Measurements from ENCODE around the gene AGBL3. TPM values are rescaled to one million over a fixed set of nuclear protein-coding genes. Genes with fewer than 3 reads are reported as not detected.

AGBL3 gene
- total RNA-seq, 1 experiment from 2014 or later, result 2.1 TPM

GRCh38 chr7:135078051-135078450 is 91.7 kb downstream of the AGBL3 start:
- H3K27ac Mint-ChIP-seq, result peak overlapping the region; percentile 94
- POLR2A ChIA-PET, result no interaction called here
- peaks cover 14% of the 10 kb centered on the region for H3K9me3 Mint-ChIP-seq
- peaks cover 44% of the 10 kb centered on the region for H3K4me1 Mint-ChIP-seq
- no peaks in the 10 kb centered on the region for H3K27me3 Mint-ChIP-seq (ENCODE audit: low read depth)
- H3K36me3 Mint-ChIP-seq, result peaks cover 12% of the 10 kb centered on the region
- H3K4me3 Mint-ChIP-seq, result peak overlapping the region; percentile 56
- peak; percentile 61 for ATAC-seq
- CTCF ChIA-PET, result interaction anchor here (1.4 to 1.7 kb wide), 2 partner anchors 91 to 196 kb away, joined by 4 read pairs; no protein-coding TSS in a partner anchor
- TF ChIP-seq NR2C2 (CRISPR knock-in tag; IDR thresholded peaks at IDR 0.05), result no peak
- no peak for TF ChIP-seq ZMAT4 (CRISPR knock-in tag; IDR thresholded peaks at IDR 0.05)
- no peak for TF ChIP-seq ZNF416 (CRISPR knock-in tag; IDR thresholded peaks at IDR 0.05)
- no peak for TF ChIP-seq SOX15 (CRISPR knock-in tag; IDR thresholded peaks at IDR 0.05)
- no peak for TF ChIP-seq USF1 (CRISPR knock-in tag; IDR thresholded peaks at IDR 0.05)
- no peak for TF ChIP-seq ETV6 (CRISPR knock-in tag; IDR thresholded peaks at IDR 0.05)
- no peak for TF ChIP-seq PREB (CRISPR knock-in tag; IDR thresholded peaks at IDR 0.05; ENCODE audit: borderline replicate concordance)
- TF ChIP-seq NFYB (CRISPR knock-in tag; conservative IDR thresholded peaks at IDR 0.05; ENCODE audit: low read depth), result no peak
- TF ChIP-seq ZNF396 (CRISPR knock-in tag; IDR thresholded peaks at IDR 0.05; ENCODE audit: borderline replicate concordance), result no peak
- TF ChIP-seq CDX4 (CRISPR knock-in tag; IDR thresholded peaks at IDR 0.05; ENCODE audit: borderline replicate concordance), result no peak
- no peak for TF ChIP-seq HMGXB4 (CRISPR knock-in tag; IDR thresholded peaks at IDR 0.05)
- TF ChIP-seq E2F5 (CRISPR knock-in tag; IDR thresholded peaks at IDR 0.05), result no peak
- TF ChIP-seq FOXK1 (CRISPR knock-in tag; IDR thresholded peaks at IDR 0.05), result no peak
- TF ChIP-seq ZNF121 (CRISPR knock-in tag; IDR thresholded peaks at IDR 0.05), result no peak
- DNase-seq (ENCODE audit: low spot score), result no peak

- ATAC-seq (no peak), DNase-seq (ENCODE audit: low spot score) (no peak)
- H3K4me3 Mint-ChIP-seq, result no peak overlapping the region
- peaks cover 7% of the 10 kb centered on the region for H3K9me3 Mint-ChIP-seq
- no peak overlapping the region for H3K27ac Mint-ChIP-seq
- CTCF ChIA-PET, result interaction anchor here (1.7 kb wide), 1 partner anchor 90 kb away, joined by 4 read pairs; no protein-coding TSS in a partner anchor
- H3K36me3 Mint-ChIP-seq, result peaks cover 5% of the 10 kb centered on the region
- H3K27me3 Mint-ChIP-seq (ENCODE audit: low read depth), result no peaks in the 10 kb centered on the region
- H3K4me1 Mint-ChIP-seq, result peaks cover 50% of the 10 kb centered on the region
- POLR2A ChIA-PET, result no interaction called here
- TF ChIP-seq USF1 (CRISPR knock-in tag; IDR thresholded peaks at IDR 0.05) (no peak), CTCF (IDR thresholded peaks at IDR 0.05) (no peak), MYBL2 (CRISPR knock-in tag; IDR thresholded peaks at IDR 0.05) (no peak), JUN (CRISPR knock-in tag; IDR thresholded peaks at IDR 0.05) (no peak), SMAD3 (CRISPR knock-in tag; IDR thresholded peaks at IDR 0.05; ENCODE audit: borderline replicate concordance) (no peak), FOXJ3 (CRISPR knock-in tag; IDR thresholded peaks at IDR 0.05; ENCODE audit: borderline replicate concordance) (no peak), ZNF219 (CRISPR knock-in tag; IDR thresholded peaks at IDR 0.05; ENCODE audit: borderline replicate concordance) (no peak), TP53 (CRISPR knock-in tag; IDR thresholded peaks at IDR 0.05) (no peak), AFF4 (CRISPR knock-in tag; IDR thresholded peaks at IDR 0.05; ENCODE audit: borderline replicate concordance) (no peak)
Measured at GRCh38 chr7:135079068-135079467, 92.8 kb downstream of the AGBL3 start.

All from WTC11 (cell line).